Hindlimb muscle (tissue), 1 donor: Measurements from ENCODE around the gene SMIM13. TPM values are rescaled to one million over a fixed set of nuclear protein-coding genes. Genes with fewer than 3 reads are reported as not detected.

Experiments used
- DNase-seq: peaks from one replicate; pipeline ENCODE4 v3.0.0-alpha.2; 2013
- polyA plus RNA-seq: library from polyadenylated mRNA; unstranded; fragments of 120-200 nt; gene quantifications from one replicate; pipeline ENCODE4 v1.2.1, GENCODE V29; 2013; ENCODE audit not compliant: insufficient read length

Gene SMIM13
- polyA plus RNA-seq, 1 donor = 9.1 TPM

- no peak for DNase-seq
These were observed 67.7 kb downstream of the SMIM13 start for GRCh38 chr6:11161031-11161956.

DNA sequence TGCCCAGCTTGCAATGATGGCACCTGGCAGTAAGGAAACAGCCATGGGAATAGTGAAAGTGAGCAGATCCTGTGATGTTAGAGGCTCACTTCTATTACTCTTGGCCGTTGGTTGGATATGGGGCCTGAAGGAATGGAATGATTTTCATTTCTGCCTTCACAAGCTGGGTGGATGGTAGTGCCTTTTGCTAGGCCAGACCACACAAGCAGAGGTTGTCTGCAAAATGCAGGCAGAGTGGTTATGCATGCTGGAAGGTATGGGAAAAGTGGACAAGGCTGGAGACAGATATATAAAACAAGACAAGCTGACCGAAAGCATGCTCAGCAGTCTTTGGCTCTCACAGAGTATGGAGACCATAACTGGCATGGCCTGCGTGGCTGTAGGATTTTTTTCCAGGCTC, 68.6 kb downstream of the SMIM13 start:
- DNase-seq = no peak

- no peak for DNase-seq
These were observed 70.3 kb downstream of the SMIM13 start for GRCh38 chr6:11163932-11164331.

GRCh38 chr6:11164717-11165646, 71.3 kb downstream of the SMIM13 start:
- DNase-seq = no peak

GRCh38 chr6:11166948-11167347, 73.3 kb downstream of the SMIM13 start:
- no peak for DNase-seq

- DNase-seq = no peak
These were observed 74.5 kb downstream of the SMIM13 start for GRCh38 chr6:11168091-11168635.

DNA sequence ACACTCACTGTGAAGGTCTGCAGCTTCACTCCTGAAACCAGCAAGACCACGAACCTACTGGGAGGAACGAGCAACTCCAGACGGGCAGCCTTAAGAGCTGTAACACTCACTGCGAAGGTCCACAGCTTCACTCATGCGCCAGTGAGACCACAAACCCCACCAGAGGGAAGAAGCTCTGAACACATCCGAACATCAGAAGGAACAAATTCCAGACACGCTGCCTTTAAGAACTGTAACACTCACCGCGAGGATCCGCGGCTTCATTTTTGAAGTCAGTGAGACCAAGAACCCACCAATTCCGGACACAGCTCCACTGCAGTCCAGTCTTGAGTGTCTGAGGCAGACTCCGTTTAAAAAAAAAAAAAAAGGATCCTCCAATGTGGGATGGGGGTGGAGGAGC, 78.3 kb downstream of the SMIM13 start:
- no peak for DNase-seq

DNA sequence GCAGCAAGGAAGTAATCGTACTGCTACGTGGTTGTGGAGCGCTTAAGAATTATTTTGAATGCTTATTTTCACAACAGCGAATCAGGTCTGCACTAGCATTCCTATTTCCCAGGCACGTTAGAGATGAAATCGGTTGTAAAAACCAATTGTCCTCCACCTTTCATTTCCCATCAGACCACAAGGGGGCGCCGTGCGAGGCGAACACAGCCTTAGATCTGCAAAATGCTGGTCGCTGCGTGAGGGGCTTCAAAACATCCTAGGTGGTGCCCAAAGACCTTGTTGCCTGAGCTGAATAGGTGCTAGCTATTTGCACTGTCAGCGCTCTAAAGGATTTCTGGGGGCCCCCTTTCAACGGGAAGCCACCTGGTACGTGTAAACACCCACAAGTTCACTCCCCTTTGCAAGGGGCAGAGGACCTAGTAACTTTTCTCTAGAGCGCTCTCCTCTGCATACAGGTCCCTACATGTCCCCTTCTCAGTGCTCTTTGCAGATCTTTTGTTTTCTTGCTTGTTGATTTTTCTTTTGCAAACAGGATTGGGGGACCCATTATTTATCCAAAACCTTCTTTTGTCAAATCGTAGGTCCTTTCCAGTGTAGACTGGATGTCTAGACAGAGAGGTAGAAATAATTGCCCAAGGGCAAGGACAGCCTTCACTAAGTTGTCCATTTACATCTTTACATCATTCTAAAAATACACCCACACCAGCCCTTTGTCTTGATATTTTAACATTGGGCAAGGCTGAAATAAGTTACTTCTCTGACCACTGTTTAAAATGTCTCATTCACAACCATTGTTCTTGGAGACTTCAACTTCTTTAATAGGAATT, 79.1 kb downstream of the SMIM13 start:
- peak; percentile 53 for DNase-seq

- DNase-seq = no peak
These were observed 80.6 kb downstream of the SMIM13 start for GRCh38 chr6:11174242-11174611.

DNA sequence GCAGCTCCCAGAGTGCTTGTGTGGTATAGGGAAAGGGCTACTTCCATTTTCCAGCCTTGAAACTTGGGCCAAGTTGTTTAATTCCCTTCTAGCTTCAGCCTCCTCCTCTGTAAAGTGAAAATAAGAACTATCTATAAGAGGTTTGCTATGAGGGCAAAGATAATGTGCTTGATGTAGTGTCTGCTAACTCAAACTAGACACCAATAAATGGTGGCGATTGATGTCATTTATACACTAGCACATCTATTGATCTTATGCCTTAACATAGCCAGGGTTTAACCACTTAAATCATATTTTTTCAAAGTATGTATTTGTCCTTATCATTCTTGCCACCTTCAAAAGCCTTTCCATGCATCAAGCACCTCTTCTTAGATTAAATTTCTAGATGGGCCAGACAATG, 83.6 kb downstream of the SMIM13 start:
- no peak for DNase-seq

GRCh38 chr6:11179088-11179418, 85.4 kb downstream of the SMIM13 start:
- no peak for DNase-seq

DNA sequence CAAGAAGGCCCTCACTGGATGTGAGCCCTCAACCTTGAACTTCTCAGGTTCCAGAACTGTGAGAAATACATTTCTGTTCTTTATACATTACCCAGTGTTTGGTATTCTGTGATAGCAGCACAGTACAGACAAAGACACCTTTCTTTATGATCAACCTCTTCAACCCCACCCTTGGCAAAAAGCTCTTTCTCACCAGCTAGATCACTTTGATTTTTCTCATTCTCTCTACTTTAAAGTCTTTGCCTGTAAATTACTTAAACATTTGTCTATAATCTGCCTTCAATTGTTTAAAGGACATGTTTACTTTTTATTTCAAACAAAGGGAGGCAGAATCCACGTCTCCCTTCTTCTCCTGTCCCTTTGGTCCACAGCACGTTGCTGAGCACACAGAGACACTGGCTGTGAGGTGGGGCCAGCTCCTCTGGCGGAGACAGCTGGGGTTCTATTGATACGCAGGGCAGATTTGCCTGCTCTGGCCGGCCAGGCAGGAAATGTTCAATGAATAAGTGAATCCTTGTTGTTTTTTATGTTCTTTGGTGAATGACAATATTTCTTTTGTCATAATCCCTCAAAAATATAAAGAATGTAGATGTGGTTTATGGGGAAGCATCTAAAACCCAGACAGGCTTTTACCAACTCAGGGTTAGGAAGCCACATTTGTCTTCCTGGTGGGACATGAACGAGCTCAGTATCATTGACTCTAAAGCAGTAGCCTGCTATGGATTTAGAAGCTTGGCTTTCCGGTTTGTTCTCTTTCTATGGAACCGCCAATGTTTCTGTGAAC, 86.0 kb downstream of the SMIM13 start:
- no peak for DNase-seq

DNA sequence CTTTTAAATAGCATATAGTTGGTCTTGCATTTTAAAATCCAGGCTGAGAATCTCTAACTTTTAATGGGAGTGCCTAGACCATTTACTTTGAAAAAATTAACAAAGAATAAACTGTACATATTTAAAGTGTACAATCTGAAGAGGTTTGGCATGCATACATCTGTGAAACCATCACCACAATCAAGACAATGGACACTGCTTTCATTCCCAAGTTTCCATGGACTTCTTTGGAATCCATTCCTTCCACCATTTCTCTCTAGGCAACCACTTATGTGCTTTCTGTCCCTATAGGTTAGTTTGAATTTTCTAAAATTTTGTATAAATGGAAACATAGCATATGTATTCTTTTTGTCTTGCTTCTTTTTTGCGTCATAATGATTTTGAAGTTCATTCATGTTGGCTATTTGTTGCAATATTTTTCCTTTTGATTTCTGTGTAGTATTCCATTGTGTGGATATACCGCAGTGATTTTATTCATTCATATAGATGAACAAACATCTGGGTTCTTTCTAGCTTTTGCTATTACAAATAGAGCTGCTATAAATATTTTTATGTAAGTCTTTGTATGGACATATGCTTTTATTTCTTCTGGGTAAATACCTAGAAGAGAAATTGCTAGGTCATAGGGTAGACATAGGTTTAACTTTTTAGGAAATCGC, 88.0 kb downstream of the SMIM13 start:
- no peak for DNase-seq

DNA sequence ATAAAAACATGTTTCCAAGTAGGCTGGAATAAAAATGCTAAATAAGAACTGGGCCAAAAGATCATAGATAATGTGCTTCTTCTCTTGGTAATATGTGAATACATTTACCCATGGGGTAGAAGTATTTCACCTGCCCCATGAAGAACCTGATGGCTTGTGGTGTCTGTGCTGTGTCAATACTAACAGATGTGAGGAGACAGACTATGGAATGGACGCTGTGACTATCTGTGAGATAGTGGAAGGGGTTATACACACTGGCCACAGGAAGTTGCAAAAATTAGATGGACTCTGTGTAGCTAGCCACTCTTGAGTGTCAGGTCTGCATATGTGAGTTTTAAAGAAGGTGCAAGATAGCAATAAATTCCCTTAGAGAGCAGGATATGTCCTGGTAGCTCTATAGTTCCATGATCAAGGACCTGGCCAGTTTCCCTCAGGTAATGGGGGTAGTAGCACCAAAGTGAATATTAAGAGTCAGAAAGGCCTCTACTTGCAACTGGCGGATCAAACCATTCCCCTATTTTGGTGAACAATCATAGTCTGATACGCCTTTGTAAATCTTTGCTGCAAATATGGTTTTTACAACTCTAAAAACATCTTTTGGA, 90.2 kb downstream of the SMIM13 start:
- DNase-seq = no peak

DNA sequence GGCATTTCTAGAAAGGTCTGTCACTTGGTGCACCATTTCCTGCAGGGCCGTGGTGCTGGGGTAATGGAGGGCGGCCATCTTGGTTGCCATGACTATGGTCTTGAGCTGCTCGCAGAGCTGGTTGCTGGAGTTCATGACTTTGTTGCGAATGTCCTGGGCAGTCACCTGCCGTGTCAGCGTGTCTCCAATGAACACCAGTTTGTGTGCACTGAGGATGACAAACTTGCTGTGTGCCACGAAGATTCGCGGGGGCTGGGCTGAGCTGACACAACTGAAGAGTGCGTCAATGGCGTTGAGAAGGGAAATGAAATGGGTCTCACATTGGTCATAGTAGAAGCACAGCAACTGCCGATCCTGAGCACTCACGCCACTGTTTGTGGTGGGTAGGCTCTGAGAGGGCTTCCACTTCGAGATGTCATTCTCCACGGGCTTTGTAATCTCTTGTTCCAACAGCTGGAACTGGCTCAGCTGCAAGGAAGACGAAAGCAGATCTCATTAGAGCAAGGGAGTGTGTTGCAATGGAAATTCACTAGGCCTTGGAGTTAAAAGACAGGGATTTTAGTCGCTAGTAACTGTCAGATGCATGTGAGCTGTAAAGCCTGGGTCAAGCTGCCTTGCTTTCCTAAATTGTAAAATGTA, 91.7 kb downstream of the SMIM13 start:
- no peak for DNase-seq

GRCh38 chr6:11187301-11187700, 93.7 kb downstream of the SMIM13 start:
- no peak for DNase-seq
